Activated T-cell treated with anti-CD3 and anti-CD28 coated beads, Interleukin-2, amount 50 U/mL, for 48 hours (primary cell): ENCODE measurements around the gene ACAP3.

Experiments used
- DNase-seq, 2 experiments: peaks; one replicate each; pipeline ENCODE4 v3.0.0-alpha.2; 2020

ACAP3 gene

DNA sequence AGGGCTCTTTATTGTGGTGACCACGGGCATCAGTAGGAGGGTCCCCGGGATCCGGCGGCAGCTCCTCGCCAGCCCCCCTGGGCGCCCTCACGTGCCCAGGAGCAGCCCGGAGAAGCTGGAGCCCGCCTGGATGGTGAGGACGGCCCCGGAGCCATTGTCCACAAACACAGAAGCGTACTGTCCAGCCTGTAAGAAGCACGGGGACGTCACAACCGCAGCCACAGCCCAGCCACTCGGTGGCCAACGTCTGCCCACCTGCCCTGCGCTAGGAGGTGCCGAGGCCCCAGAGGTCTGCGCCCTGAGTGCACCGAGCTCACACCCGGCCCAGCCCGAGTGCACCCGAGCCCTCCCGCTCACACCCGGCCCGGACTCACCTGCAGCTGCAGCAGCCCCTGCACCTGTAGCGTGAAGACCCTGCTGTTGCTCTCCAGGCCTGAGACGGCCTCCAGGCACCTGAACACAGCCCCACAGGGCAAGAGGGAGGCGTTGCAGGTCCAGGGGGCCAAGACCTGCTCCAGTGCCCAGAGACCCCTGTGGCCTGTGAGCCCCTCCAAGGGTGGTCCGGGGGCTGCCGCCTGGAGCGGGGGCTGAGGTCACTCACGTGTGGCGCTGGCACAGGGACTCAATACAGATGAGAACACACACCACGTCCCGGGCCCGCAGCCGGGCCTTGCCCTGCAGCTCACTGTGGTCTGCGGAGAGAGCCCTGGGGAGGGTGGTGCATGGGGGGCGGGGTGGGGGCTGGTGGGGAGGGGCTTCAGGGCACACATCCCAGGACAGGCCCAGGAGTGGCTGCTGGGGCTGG lies 65.1 kb downstream of the ACAP3 start:
- DNase-seq: no peak
